ENCODE measurements around the gene BARX2.
"Not testable (repeated sequence)": the region's sequence is repeated elsewhere in the genome, so short reads cannot be mapped to it uniquely, and the experiment has no call there.

Gene BARX2, protein sequence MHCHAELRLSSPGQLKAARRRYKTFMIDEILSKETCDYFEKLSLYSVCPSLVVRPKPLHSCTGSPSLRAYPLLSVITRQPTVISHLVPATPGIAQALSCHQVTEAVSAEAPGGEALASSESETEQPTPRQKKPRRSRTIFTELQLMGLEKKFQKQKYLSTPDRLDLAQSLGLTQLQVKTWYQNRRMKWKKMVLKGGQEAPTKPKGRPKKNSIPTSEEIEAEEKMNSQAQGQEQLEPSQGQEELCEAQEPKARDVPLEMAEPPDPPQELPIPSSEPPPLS

DNA sequence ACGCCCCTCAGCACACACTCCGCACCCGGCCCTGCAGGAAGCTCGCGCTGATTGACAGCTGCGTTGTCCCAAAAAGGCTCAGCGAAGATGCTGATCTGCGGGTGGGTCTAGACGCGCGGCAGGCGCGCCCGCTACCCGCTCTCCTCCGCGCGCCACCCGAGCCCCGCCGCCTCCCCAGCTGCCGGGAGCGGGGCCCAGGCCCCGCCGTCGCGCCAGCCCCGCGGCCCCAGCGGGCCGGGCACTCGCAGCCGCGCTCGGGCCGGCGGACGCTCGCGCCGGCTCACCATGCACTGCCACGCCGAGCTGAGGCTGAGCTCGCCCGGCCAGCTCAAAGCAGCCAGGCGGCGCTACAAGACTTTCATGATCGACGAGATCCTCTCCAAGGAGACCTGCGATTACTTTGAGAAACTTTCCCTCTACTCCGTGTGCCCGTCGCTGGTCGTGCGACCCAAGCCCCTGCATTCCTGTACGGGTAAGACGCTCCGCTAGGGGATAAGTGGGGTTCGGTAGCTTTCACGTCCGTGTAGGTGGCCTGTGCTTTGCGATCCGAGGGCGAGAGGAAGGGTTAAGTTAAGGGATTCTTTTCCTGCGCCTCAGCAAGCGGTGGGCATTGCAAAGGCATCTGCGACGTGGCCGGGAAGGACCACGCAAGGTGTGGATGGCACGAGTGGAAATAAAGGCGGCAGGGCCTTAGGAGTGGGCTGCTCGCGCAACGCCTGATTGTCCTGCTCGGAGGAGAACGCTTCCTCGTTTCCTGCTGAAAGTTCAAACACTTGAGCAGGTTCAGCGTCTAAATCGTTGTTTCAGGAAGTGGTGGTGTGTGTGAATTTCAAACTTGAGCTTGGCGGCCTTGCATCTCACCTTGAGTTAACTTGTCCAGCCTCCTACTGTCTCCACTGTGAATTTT lies at the start of gene BARX2:
Gene BARX2, plus strand, starts transcription at position 98 of the 907 bp plus-strand sequence. Its CDS starts 188 bp downstream, at position 286.
- DNase-seq: peak; percentile 65

DNA sequence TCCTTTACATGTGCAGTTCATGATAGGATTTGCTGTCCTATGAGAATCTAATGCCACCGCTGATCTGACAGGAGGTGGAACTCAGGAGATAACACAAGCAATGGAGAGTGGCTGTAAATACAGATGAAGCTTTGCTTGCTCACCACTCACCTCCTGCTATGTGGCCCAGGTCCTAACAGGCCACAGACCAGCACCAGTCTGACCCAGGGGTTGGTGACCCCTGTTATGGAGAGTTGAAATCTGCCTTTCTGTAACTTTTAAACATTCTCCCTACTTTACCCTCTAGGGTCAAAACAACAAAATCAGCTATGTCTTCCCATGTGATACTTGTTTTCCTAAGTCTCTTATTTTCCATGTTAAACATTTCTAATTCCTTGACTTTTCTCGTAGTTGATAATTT lies 48.7 kb upstream of the BARX2 start:
- DNase-seq: no peak

DNA sequence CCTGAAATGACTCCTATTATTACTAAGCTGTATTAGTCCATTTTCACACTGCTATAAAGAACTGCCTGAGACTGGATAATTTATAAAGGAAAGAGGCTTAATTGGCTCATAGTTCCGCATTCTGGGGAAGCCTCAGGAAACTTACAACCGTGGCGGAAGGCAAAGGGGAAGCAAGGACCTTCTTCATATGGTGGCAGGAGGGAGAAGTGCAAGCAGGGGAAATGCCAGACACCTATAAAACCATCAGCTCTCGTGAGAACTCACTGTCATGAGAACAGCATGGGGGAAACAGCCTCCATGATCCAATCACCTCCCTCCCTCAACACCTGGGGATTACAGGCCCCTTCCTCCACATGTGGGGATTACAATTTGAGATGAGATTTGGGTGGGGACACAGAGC lies 47.9 kb upstream of the BARX2 start:
- not testable (repeated sequence) for DNase-seq

GRCh38 chr11:129328756-129329155 lies 46.9 kb upstream of the BARX2 start:
- no peak for DNase-seq

DNA sequence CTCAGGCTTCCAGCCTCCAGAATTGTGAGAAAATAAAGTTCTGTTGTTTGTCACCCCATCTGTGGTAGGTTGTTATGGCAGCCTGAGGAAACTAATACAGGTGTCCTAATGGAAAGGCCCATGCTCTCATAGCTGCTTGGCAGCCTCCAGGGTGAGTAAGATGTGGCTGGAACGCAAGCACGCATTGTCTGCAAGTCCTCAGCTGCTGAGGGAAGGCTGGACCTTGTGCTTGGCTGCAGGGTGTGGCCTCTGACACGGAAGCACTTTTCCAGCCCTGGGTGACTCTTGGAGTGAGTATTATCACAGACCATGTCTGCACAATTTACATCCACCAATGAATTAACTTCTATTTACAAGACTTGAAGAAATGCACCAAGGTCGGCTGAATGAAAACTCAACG lies 44.4 kb upstream of the BARX2 start:
- DNase-seq: no peak

- peak; percentile 95 for DNase-seq
Measured at GRCh38 chr11:129331871-129332274, 43.8 kb upstream of the BARX2 start.

DNA sequence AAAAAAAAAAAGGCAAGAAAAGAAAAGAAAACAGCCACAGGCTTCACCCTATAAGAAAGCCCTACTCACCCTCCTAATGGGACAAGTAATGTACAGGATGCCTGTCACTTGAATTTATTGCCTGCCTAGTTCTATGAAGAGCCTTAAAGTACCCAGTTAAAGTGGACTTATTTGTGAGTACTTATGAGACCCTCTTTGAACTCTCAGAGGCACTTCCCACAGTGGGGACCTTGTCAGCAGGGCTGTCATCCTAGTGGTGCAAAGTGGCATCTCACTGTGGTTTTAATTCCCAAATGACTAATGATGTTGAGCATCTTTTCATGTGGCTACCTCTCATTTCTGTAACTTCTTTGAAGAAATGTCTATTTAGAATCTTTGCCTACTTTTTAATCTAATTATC lies 41.8 kb upstream of the BARX2 start:
- DNase-seq: no peak

DNA sequence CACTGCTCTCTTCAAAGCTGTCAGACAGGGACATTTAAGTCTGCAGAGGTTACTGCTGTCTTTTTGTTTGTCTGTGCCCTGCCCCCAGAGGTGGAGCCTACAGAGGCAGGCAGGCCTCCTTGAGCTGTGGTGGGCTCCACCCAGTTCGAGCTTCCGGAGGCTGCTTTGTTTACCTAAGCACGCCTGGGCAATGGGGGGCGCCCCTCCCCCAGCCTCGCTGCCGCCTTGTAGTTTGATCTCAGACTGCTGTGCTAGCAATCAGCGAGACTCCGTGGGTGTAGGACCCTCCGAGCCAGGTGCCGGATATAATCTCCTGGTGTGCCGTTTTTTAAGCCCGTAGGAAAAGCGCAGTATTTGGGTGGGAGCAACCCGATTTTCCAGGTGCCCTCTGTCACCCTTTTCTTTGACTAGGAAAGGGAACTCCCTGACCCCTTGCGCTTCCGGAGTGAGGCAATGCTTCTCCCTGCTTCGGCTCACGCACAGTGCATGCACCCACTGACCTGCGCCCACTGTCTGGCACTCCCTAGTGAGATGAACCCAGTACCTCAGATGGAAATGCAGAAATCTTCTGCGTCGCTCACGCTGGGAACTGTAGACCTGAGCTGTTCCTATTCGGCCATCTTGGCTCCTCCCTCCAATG lies 31.2 kb upstream of the BARX2 start:
- not testable (repeated sequence) for DNase-seq

DNA sequence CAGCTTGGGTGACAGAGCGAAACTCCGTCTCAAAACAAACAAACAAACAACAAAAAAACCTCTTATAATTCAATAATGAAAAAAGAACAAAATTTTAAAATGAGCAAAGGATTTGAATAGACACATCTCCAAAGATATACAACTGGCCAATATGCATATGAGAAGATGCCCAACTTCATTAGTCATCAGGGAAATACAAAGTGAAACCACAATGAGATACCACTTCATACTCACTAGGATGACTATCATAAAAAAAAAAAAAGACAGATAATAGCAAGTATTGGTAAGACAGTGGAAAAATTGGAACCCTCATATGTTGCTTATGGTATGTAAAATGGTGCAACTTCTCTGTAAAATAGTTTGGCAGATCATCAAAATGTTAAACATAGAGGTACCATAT lies 28.7 kb upstream of the BARX2 start:
- DNase-seq: no peak

DNA sequence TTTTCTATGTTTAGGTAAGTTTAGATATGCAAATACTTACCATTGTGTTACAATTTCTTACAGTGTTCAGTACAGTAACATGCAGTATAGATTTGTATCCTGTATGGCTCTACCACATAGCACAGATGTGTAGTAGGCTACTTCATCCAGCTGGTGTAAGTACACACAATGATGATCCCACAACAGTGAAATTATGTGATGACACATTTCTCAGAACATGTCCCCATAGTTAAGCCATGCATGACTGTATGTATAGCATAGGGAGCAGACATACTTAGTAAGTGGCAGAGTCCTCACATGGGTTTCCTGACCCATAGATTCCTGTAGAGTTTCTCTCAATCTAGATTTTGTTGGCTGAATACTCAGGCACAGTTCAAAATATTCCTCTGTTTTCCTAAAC lies 26.8 kb upstream of the BARX2 start:
- no peak for DNase-seq

- DNase-seq: no peak
Measured at GRCh38 chr11:129352676-129353075, 23.0 kb upstream of the BARX2 start.

DNA sequence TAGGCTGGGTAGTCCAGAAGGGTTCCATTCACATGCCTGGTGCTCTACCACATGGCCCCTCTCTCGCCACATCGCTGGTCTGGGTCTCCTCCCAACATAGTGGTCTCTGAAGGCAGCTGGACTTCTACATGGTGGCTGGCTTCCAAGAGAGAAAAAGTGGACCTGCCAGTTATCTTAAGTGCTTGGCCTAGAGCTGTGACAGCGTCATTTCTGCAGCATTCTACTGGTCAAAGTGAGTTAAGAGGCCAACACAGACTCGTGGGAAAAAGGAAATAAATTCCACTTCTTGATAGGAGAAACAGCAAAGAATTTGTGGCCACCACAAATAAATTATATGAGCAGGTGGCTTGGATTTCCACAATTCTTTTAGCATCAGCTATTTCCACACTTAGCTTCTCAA lies 21.0 kb upstream of the BARX2 start:
- DNase-seq: no peak

GRCh38 chr11:129359748-129360147 lies 15.9 kb upstream of the BARX2 start:
- DNase-seq: no peak

GRCh38 chr11:129364143-129364654 lies 11.4 kb upstream of the BARX2 start:
- peak; percentile 80 for DNase-seq

- DNase-seq: no peak
Measured at GRCh38 chr11:129365816-129366215, 9.8 kb upstream of the BARX2 start.

DNA sequence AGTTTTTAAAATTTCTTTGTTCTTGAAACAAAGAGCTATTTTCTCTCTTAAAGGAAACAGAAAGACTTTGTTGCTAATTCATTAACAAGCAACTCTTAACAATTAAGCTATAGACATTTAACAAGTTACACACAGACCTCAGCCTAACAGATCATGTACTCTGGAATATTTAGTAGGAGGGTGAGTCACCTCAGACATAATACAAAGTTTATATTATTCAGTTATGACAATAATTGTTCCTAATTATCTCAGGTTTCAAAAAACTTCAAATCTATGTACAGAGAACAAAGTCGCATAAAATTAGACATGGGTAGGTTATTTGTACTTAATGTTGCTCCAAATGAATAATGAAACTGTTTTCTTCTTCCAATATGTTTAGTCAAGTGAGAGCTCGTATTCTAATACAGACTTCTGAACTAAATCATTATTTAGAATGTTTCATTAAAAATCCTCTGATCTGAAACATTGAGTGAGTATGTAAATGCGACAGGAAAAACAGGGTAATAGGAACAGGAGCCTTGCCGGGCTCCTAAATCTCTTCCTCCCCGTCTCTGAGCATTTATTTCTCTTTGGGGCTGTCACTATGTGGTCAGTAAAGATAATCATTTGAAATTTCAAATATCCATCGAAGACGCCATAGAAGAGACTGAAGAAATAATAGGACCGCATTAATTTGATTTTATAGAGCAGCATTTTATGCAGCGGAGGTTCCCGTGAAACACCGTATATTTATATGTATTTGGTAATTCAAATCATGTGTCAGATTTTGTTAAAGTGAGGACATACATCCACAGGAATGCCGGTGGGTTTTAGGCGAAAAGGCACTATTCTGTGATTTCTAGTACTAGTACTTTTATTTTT lies 8.7 kb upstream of the BARX2 start:
- DNase-seq: no peak

DNA sequence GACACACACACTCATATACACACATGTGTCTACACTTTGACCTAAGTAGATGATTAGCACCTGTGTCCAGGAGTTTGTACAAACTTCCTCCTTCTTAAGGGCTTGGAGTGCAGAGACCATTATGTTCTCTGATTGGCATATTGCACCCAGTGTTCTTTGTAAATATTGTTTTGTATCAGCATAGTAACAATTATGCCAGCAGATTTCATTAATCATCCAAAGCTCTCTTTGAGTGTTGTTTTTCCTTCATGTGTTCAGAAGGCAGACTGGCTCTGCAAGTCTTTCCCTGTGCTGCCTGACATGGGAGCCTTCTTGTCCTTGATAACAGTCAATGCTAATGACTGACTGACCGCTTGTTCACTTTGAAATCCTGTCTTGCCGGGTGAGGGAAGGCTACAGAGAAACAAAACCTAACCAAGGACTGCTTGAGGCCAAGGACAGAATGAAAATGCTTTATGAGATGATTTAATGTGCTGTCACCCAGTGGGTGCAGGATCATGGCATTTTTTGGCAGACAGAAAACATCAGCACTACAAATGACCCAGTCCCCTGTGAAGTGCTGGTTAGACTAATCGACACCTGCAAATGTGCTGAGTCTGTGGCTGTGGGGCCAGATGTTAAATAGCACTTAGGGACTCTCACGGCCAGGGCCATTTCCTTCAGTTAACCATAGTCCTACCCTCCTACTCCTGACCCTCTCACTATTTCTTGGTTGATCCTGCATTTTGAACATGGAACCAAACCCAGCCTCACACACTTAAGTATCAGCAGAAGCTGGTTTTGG lies 6.6 kb upstream of the BARX2 start:
- DNase-seq: no peak

GRCh38 chr11:129370715-129371114 lies 4.9 kb upstream of the BARX2 start:
- no peak for DNase-seq

GRCh38 chr11:129372609-129373488 lies 2.8 kb upstream of the BARX2 start:
- DNase-seq: no peak

DNA sequence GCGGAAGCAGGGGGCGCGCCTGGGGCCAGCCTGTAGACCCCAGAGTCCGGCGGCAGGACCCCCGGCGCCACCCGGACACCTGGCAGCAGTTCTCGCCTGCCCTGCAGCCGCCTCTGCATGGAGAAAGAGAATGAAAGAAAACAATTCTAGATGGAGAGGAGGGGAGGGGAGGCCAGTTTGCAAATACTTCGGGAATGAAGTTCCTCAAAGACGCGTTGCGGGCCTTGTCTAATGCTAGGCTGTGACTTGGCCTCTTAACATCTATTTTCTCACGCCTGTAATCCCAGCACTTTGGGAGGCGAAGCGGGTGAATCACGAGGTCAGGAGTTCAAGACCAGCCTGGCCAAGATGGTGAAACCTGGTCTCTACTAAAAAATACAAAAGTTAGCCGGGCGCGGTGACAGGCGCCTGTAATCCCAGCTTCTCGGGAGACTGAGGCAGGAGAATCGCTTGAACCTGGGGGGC lies 2.1 kb upstream of the BARX2 start:
- no peak for DNase-seq
